CD4-positive, alpha-beta T cell (primary cell): ENCODE measurements around the gene COPG1. TPM values are rescaled to one million over a fixed set of nuclear protein-coding genes. Genes with fewer than 3 reads are reported as not detected.
A peak's percentile ranks its signal among the peaks of the same experiment; 100 is the strongest.

Experiments
- ATAC-seq: fragments of 200-7000 bp; cut with Tn5 transposase; one replicate; pipeline ENCODE4 v1.10.0; 2022; ENCODE audit warnings: mild to moderate bottlenecking; ENCODE audit not compliant: poor library complexity
- CTCF ChIA-PET: fragments of 350-600 bp; sonication (Branson Sonifier 250); formaldehyde crosslinking; loops from one replicate; lab custom pipeline; 2021; ENCODE audit warnings: antibody characterized with exemption, inconsistent platforms; lab: Charles Lee
- POLR2A ChIA-PET: fragments of 350-600 bp; sonication (Branson Sonifier 250); formaldehyde crosslinking; loops from one replicate; lab custom pipeline; 2021; ENCODE audit warnings: antibody characterized with exemption, inconsistent platforms; lab: Charles Lee
- DNase-seq, 14 experiments: peaks; one replicate each; pipeline ENCODE4 v3.0.0-alpha.2; 2013 to 2020; ENCODE audit warnings: mixed read lengths in 2 of 14
- H3K27ac ChIP-seq, 2 donors: one replicate each; pipeline versions ENCODE4 v1.5.1 to v1.7.0; 2013; ENCODE audit warnings: low read length in 2 of 2, low read depth in 1 of 2, mild to moderate bottlenecking in 1 of 2
- H3K27me3 ChIP-seq, 2 experiments: 1 replicate in 1 of 2; 2 replicates in 1 of 2; pipeline versions ENCODE4 v1.6.1 to v1.7.0; 2013; ENCODE audit warnings: low read length in 2 of 2, control low read depth in 1 of 2, mild to moderate bottlenecking in 1 of 2, moderate library complexity in 1 of 2; ENCODE audit not compliant: insufficient read depth in 2 of 2, control insufficient read depth in 1 of 2
- H3K36me3 ChIP-seq: one replicate; pipeline ENCODE4 v1.6.1; 2013; ENCODE audit warnings: low read length, control low read depth; ENCODE audit not compliant: insufficient read depth
- H3K4me1 ChIP-seq: one replicate; pipeline ENCODE4 v1.6.1; 2013; ENCODE audit warnings: low read length, control low read depth; ENCODE audit not compliant: insufficient read depth
- H3K4me3 ChIP-seq: one replicate; pipeline ENCODE4 v1.5.1; 2013; ENCODE audit warnings: mild to moderate bottlenecking, low read length, moderate library complexity
- H3K9me3 ChIP-seq, 2 experiments: 1 replicate in 1 of 2; 2 replicates in 1 of 2; pipeline versions ENCODE4 v1.6.1 to v1.7.0; 2013; ENCODE audit warnings: low read length in 2 of 2, mild to moderate bottlenecking in 2 of 2, control low read depth in 1 of 2, moderate library complexity in 1 of 2; ENCODE audit not compliant: control insufficient read depth in 1 of 2, insufficient read depth in 1 of 2
- H3K27ac Mint-ChIP-seq: one replicate; pipeline ENCODE4 v1.8.0; 2020; ENCODE audit warnings: mixed read lengths
- H3K27me3 Mint-ChIP-seq: one replicate; pipeline ENCODE4 v1.8.0; 2021; ENCODE audit warnings: mixed read lengths
- H3K36me3 Mint-ChIP-seq: one replicate; pipeline ENCODE4 v1.8.0; 2021; ENCODE audit warnings: low read depth, mixed read lengths
- H3K4me1 Mint-ChIP-seq: one replicate; pipeline ENCODE4 v1.8.0; 2021; ENCODE audit warnings: low read depth, mixed read lengths
- H3K4me3 Mint-ChIP-seq: one replicate; pipeline ENCODE4 v1.8.0; 2020; ENCODE audit warnings: mild to moderate bottlenecking, mixed read lengths
- H3K9me3 Mint-ChIP-seq: one replicate; pipeline ENCODE4 v1.8.0; 2020; ENCODE audit warnings: mixed read lengths
- CTCF ChIP-seq: fragments of 200-600 bp; IDR thresholded peaks from one replicate; pipeline ENCODE4 v1.8.0; 2022; ENCODE audit warnings: antibody characterized with exemption, mild to moderate bottlenecking
- intact Hi-C, 2 experiments: fragments of 100-400 bp; cut with DNase I in 1 of 2; cut with micrococcal nuclease in 1 of 2; formaldehyde crosslinking; loops; one replicate each; pipeline versions ENCODE4 v1.15.1 to v1.9.0; 2023 to 2025; cut with DNase I, micrococcal nuclease
- total RNA-seq, 174 experiments: library from RNA in 2 of 174; stranded (reverse) in 2 of 174; gene quantifications; one replicate each; pipeline ENCODE4 v1.2.3 and lab custom pipeline; 2021 to 2026

COPG1 gene
- total RNA-seq, 2 experiments from 2014 or later: 77.7 to 79.3 TPM

GRCh38 chr3:129226374-129226773 lies 23.0 kb upstream of the COPG1 start:
- H3K27me3 ChIP-seq: no peaks in the 10 kb centered on the region
- DNase-seq: peak in 2 of 14 experiments; percentile 53 to 60
- H3K4me3 ChIP-seq: no peak overlapping the region
- no peak overlapping the region for H3K4me3 Mint-ChIP-seq
- H3K9me3 ChIP-seq: no peaks in the 10 kb centered on the region
- H3K27ac ChIP-seq: no peak overlapping the region
- ChIA-PET CTCF (no interaction called here), POLR2A (interaction anchor here (2.4 kb wide), 1 partner anchor 23 kb away, joined by 9 read pairs; the partner anchor contains the start of gene COPG1)
- H3K4me1 Mint-ChIP-seq: peaks cover 29% of the 10 kb centered on the region
- no peaks in the 10 kb centered on the region for H3K36me3 Mint-ChIP-seq
- no peaks in the 10 kb centered on the region for H3K27me3 Mint-ChIP-seq
- no peak for ATAC-seq
- H3K27ac Mint-ChIP-seq: no peak overlapping the region
- TF ChIP-seq CTCF: no peak
- H3K36me3 ChIP-seq: no peaks in the 10 kb centered on the region
- no peaks in the 10 kb centered on the region for H3K9me3 Mint-ChIP-seq
- H3K4me1 ChIP-seq: peaks cover 31% of the 10 kb centered on the region
- intact Hi-C loops: no loop called here

GRCh38 chr3:129228891-129229585 lies 20.4 kb upstream of the COPG1 start:
- H3K4me3 ChIP-seq: no peak overlapping the region
- CTCF ChIA-PET: no interaction called here
- no peaks in the 10 kb centered on the region for H3K9me3 Mint-ChIP-seq
- DNase-seq (peak in 1 of 14 experiments; percentile 17), ATAC-seq (no peak)
- peaks cover 29% of the 10 kb centered on the region for H3K4me1 Mint-ChIP-seq
- no peak overlapping the region for H3K27ac Mint-ChIP-seq
- TF ChIP-seq CTCF: no peak
- H3K27ac ChIP-seq: no peak overlapping the region
- no peaks in the 10 kb centered on the region for H3K27me3 Mint-ChIP-seq
- intact Hi-C loops: no loop called here
- H3K9me3 ChIP-seq: no peaks in the 10 kb centered on the region
- H3K4me3 Mint-ChIP-seq: no peak overlapping the region
- H3K36me3 Mint-ChIP-seq: no peaks in the 10 kb centered on the region
- POLR2A ChIA-PET: no interaction called here
- no peaks in the 10 kb centered on the region for H3K27me3 ChIP-seq
- no peaks in the 10 kb centered on the region for H3K36me3 ChIP-seq
- H3K4me1 ChIP-seq: peaks cover 31% of the 10 kb centered on the region

- Histone ChIP-seq H3K36me3 (no peaks in the 10 kb centered on the region), H3K9me3 (no peaks in the 10 kb centered on the region), H3K4me1 (peaks cover 25% of the 10 kb centered on the region), H3K27ac (no peak overlapping the region), H3K4me3 (no peak overlapping the region), H3K27me3 (no peaks in the 10 kb centered on the region)
- no peaks in the 10 kb centered on the region for H3K27me3 Mint-ChIP-seq
- ChIA-PET CTCF (interaction anchor here (0.7 kb wide), 1 partner anchor 594 kb away, joined by 5 read pairs; no protein-coding TSS in a partner anchor), POLR2A (no interaction called here)
- peaks cover 19% of the 10 kb centered on the region for H3K4me1 Mint-ChIP-seq
- no peaks in the 10 kb centered on the region for H3K9me3 Mint-ChIP-seq
- no peak for ATAC-seq
- TF ChIP-seq CTCF: no peak
- intact Hi-C loops: no loop called here
- peak in 3 of 14 experiments; percentile 19 to 70 (median 54) for DNase-seq
- no peak overlapping the region for H3K27ac Mint-ChIP-seq
- no peaks in the 10 kb centered on the region for H3K36me3 Mint-ChIP-seq
- H3K4me3 Mint-ChIP-seq: no peak overlapping the region
These were observed 18.9 kb upstream of the COPG1 start for GRCh38 chr3:129230311-129231019.
